Right lung (tissue), 5 donors: Measurements from ENCODE around the gene CARM1. TPM values are rescaled to one million over a fixed set of nuclear protein-coding genes. Genes with fewer than 3 reads are reported as not detected.

Experiments
- DNase-seq, 2 donors: peaks; one replicate each; pipeline ENCODE4 v3.0.0-alpha.2; 2013
- polyA plus RNA-seq, 5 donors: library from polyadenylated mRNA; unstranded; fragments of 120-200 nt; gene quantifications; one replicate each; pipeline versions ENCODE4 v1.2.1 to v1.2.3, GENCODE V29; 2013; ENCODE audit warnings: inconsistent platforms in 1 of 5, low replicate concordance in 1 of 5; ENCODE audit not compliant: insufficient read length in 5 of 5, insufficient read depth in 1 of 5

Gene CARM1
- polyA plus RNA-seq, 5 donors: 30.6 to 54.3 (median 43.5) TPM

DNA sequence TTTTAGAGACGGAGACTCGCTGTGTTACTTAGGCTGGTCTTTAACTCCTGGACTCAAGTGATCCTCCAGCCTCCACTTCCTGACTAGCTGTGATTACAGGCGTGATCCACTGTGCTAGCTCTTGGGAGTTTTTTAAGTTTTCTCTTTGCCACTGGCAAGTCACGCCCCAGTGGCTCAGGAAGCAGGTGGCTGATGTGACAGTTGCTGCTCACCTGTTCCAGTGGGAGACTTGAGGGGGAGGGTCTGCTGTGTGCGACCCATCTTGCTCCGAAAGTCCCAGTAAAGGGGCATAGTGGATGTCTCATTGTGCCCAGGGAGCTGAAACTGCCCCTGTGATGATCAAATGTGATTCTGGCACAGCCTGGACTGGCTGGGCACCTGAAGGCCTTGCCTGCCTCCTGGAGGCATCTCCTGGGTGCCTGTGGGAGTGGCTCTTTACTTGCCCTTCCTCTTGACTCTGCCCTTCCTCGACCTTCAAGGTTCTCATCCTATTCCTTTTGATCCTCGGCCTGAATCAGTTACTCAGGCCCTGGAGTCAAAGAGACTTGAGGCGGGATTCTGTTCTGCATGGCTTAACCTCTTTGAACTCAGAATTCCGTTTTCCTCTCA lies 97.3 kb downstream of the CARM1 start:
- no peak for DNase-seq

DNA sequence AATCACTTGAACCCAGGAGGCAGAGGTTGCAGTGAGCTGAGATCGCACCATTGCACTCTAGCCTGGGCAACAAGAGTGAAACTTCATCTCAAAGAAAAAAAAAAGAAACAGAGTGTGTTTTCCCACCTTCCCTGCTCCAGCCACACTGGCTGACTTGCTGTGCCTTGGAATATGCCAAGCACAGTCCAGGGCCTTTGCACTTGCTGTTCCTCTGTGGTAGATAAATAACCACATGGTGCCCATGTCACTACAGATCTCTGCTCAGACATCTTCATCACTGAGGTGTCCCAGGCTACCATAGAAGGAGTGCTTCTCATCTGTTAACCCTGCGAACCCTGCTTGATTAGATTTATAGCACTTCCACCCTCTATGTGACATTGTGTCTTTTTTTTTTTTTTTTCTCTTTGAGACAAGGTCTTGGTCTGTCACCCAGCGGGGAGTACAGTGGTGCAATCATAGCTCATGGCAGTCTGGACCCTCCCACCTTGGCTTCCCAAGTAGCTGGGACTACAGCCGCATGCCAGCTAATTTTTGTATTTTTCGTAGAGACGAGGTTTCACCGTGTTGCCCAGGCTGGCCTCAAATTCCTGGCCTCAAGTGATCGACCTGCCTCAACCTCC lies 99.9 kb downstream of the CARM1 start:
- no peak for DNase-seq

Other genes starting within 250 kb of the CARM1 start
- gene SLC44A2, start 246.0 kb upstream of the CARM1 start, polyA plus RNA-seq: 100 to 1,000 TPM; 165 to 214 (median 182) TPM
- 100 to 1,000 TPM; 275 to 315 (median 296) TPM for gene ILF3, start 217.2 kb upstream of the CARM1 start, polyA plus RNA-seq
- 10 to 100 TPM; 33.6 to 60.7 (median 44.8) TPM for gene QTRT1, start 170.1 kb upstream of the CARM1 start, polyA plus RNA-seq
- gene DNM2, start 153.5 kb upstream of the CARM1 start, polyA plus RNA-seq: 100 to 1,000 TPM in 2 of 5 donors, 10 to 100 TPM in 3; 78.1 to 110 (median 98.8) TPM
- gene TMED1, start 35.3 kb upstream of the CARM1 start, polyA plus RNA-seq: 10 to 100 TPM; 28.3 to 57.5 (median 37.0) TPM
- gene C19orf38, start 23.1 kb upstream of the CARM1 start, polyA plus RNA-seq: 1 to 10 TPM; 3.1 to 4.5 (median 4.1) TPM
- gene YIPF2, start 57.1 kb downstream of the CARM1 start, polyA plus RNA-seq: 10 to 100 TPM; 27.4 to 49.1 (median 38.6) TPM
- gene TIMM29, start 57.3 kb downstream of the CARM1 start, polyA plus RNA-seq: 10 to 100 TPM; 20.1 to 28.1 (median 23.9) TPM
- 100 to 1,000 TPM; 119 to 173 (median 124) TPM for gene SMARCA4, start 89.5 kb downstream of the CARM1 start, polyA plus RNA-seq
- 10 to 100 TPM; 11.1 to 39.2 (median 23.0) TPM for gene LDLR, start 217.9 kb downstream of the CARM1 start, polyA plus RNA-seq